ENCODE results near the gene SLC25A3.
"Not testable (repeated sequence)": the region's sequence is repeated elsewhere in the genome, so short reads cannot be mapped to it uniquely, and the experiment has no call there.

SLC25A3 gene

GRCh38 chr12:98612696-98613334, 19.3 kb downstream of the SLC25A3 start:
- TF ChIP-seq CTCF (IDR thresholded peaks at IDR 0.05; ENCODE audit: borderline replicate concordance, insufficient read depth, low read depth, low read length) = no peak
- no peak overlapping the region for H3K4me3 ChIP-seq (ENCODE audit: low read depth, low read length)

GRCh38 chr12:98618952-98619351, 25.5 kb downstream of the SLC25A3 start:
- H3K4me3 ChIP-seq (ENCODE audit: low read depth, low read length) = no peak overlapping the region
- TF ChIP-seq CTCF (IDR thresholded peaks at IDR 0.05; ENCODE audit: borderline replicate concordance, insufficient read depth, low read depth, low read length) = no peak

- no peak overlapping the region for H3K4me3 ChIP-seq (ENCODE audit: low read depth, low read length)
- TF ChIP-seq CTCF (IDR thresholded peaks at IDR 0.05; ENCODE audit: borderline replicate concordance, insufficient read depth, low read depth, low read length) = no peak
Observed at GRCh38 chr12:98635657-98636323, 42.3 kb downstream of the SLC25A3 start.

GRCh38 chr12:98637068-98637467, 43.6 kb downstream of the SLC25A3 start:
- TF ChIP-seq CTCF (IDR thresholded peaks at IDR 0.05; ENCODE audit: borderline replicate concordance, insufficient read depth, low read depth, low read length) = no peak
- H3K4me3 ChIP-seq (ENCODE audit: low read depth, low read length) = no peak overlapping the region

- no peak overlapping the region for H3K4me3 ChIP-seq (ENCODE audit: low read depth, low read length)
- no peak for TF ChIP-seq CTCF (IDR thresholded peaks at IDR 0.05; ENCODE audit: borderline replicate concordance, insufficient read depth, low read depth, low read length)
Observed at GRCh38 chr12:98638009-98638408, 44.5 kb downstream of the SLC25A3 start.

- TF ChIP-seq CTCF (IDR thresholded peaks at IDR 0.05; ENCODE audit: borderline replicate concordance, insufficient read depth, low read depth, low read length) = no peak
- no peak overlapping the region for H3K4me3 ChIP-seq (ENCODE audit: low read depth, low read length)
Observed at GRCh38 chr12:98639491-98639890, 46.0 kb downstream of the SLC25A3 start.

GRCh38 chr12:98642801-98643200, 49.3 kb downstream of the SLC25A3 start:
- not testable (repeated sequence) for H3K4me3 ChIP-seq (ENCODE audit: low read depth, low read length)

All from GM12875 (cell line).